ENCODE results near the gene SOCS1. TPM values are rescaled to one million over a fixed set of nuclear protein-coding genes. Genes with fewer than 3 reads are reported as not detected.

SOCS1 gene
- total and polyA plus RNA-seq, 2 experiments from 2014 or later, result 84.7 to 104 TPM

DNA sequence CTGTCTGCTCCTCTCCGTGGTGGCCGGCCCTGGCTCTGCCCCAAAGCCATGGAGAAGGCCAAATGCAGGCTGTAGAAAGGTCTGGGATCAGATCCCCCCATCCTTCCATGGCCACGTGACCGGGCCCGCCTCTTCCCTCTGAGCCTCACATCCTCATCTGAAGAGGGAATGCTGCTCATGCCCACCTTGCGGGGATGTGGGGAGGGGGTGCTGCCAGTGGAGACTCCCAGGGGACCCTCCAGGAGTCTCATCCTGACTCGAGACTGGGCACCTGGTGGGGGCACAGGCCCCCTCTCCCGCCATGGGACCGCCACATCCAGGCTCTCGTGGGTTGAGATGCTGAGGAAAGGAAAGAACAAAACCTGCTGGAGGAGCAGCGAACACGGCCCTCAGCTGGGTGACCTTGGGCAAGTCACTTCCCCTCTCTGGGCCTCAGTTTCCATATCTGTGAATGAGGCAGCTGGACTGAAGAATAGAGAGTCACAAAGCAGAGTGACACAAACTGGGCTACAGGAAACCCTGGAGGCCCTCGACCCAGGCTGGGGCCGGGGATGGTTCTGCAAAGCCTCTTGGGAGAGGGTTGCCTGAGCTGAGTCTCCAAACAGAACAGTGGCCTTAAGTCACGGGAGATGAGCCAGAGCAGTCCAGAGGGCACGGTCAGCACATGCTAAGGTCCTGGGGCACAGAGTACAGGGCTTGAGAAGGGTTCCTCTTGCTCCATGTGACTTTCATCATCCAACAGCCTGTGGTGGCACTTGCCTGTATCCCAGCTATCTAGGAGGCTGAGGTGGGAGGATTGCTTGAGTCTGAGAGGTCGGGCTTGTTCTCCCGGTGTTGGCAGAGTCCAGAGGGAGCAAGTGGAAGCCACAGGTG, 30.1 kb downstream of the SOCS1 start (continued):
- TF ChIP-seq, protein P1, sequence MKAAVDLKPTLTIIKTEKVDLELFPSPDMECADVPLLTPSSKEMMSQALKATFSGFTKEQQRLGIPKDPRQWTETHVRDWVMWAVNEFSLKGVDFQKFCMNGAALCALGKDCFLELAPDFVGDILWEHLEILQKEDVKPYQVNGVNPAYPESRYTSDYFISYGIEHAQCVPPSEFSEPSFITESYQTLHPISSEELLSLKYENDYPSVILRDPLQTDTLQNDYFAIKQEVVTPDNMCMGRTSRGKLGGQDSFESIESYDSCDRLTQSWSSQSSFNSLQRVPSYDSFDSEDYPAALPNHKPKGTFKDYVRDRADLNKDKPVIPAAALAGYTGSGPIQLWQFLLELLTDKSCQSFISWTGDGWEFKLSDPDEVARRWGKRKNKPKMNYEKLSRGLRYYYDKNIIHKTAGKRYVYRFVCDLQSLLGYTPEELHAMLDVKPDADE (IDR thresholded peaks at IDR 0.05), result no peak
- TF ChIP-seq JUNB (IDR thresholded peaks at IDR 0.05; ENCODE audit: unreplicated experiment), result no peak
- no peak for TF ChIP-seq ZNF331 (CRISPR knock-in tag; IDR thresholded peaks at IDR 0.05; ENCODE audit: low read depth)
- TF ChIP-seq ZNF114 (CRISPR knock-in tag; IDR thresholded peaks at IDR 0.05), result no peak

DNA sequence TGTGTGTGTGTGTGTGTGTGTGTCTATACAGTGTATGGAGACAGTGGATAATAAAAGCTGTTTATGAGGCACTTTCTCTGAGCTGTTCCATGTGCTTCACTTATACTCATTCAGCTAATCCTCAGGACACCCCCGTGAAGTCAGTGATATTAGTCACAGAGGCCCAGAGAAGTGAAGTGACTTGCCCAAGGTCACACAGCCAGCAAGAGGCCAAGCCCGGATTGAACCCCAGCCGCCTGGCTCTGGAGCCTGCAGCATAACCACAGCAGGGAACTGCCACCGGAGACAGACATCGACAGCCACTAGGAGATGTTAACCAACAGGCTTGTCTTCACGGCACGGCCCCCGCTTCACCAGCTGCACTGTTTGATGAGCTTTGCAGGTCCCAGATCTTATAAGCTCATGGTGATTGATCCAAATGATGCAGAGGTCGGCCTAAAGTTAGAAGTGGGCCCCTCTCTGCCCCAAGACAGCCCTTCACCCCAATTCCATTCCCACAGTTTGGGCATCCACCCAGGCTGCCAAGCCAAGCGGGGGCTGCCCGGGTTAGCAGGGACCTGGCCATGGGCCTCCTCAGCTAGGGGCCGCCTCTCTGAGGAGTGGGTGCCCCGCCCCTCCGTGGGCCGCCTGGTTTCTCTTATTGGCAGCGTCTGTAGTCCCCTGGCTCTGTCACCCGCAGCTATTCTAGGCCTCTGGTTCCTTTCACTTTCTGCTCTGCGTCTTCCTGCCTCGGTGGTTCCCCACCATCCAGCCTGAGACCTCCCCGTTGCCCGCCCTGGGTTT, 30.9 kb downstream of the SOCS1 start:
- Histone ChIP-seq H3K36me3 (ENCODE audit: insufficient read depth) (no peaks in the 10 kb centered on the region), H2AFZ (no peak overlapping the region), H3K4me2 (no peak overlapping the region), H3K4me3 (no peak overlapping the region), H3K4me1 (ENCODE audit: insufficient read depth) (no peaks in the 10 kb centered on the region), H3K27ac (ENCODE audit: low read depth) (no peak overlapping the region), H4K20me1 (replicated peaks; ENCODE audit: insufficient read depth) (no peaks in the 10 kb centered on the region), H3K27me3 (ENCODE audit: insufficient read depth) (no peaks in the 10 kb centered on the region), H3K79me2 (replicated peaks; ENCODE audit: insufficient read depth) (no peaks in the 10 kb centered on the region), H3F3A (replicated peaks; ENCODE audit: low read depth) (no peaks in the 10 kb centered on the region), H3K9me2 (ENCODE audit: insufficient read depth) (no peaks in the 10 kb centered on the region)
- H3K27ac Mint-ChIP-seq, result no peak overlapping the region
- DNase-seq (ENCODE audit: low spot score) (no peak), ATAC-seq (no peak)
- peaks cover 9% of the 10 kb centered on the region for H3K27me3 Mint-ChIP-seq (ENCODE audit: insufficient read depth, low read depth, poor library complexity)
- no peak overlapping the region for H3K4me3 Mint-ChIP-seq
- peaks cover 1% of the 10 kb centered on the region; the same call in 1 of the 3 replicates for H3K9me3 Mint-ChIP-seq
- no peaks in the 10 kb centered on the region for H3K36me3 Mint-ChIP-seq (ENCODE audit: low read depth)
- peaks cover 2% of the 10 kb centered on the region; the same call in 1 of the 3 replicates for H3K4me1 Mint-ChIP-seq
- TF ChIP-seq, protein P2, sequence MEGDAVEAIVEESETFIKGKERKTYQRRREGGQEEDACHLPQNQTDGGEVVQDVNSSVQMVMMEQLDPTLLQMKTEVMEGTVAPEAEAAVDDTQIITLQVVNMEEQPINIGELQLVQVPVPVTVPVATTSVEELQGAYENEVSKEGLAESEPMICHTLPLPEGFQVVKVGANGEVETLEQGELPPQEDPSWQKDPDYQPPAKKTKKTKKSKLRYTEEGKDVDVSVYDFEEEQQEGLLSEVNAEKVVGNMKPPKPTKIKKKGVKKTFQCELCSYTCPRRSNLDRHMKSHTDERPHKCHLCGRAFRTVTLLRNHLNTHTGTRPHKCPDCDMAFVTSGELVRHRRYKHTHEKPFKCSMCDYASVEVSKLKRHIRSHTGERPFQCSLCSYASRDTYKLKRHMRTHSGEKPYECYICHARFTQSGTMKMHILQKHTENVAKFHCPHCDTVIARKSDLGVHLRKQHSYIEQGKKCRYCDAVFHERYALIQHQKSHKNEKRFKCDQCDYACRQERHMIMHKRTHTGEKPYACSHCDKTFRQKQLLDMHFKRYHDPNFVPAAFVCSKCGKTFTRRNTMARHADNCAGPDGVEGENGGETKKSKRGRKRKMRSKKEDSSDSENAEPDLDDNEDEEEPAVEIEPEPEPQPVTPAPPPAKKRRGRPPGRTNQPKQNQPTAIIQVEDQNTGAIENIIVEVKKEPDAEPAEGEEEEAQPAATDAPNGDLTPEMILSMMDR (conservative IDR thresholded peaks at IDR 0.05; ENCODE audit: low read depth in 2 of 2), result no peak
- no peak for TF ChIP-seq ZNF114 (CRISPR knock-in tag; IDR thresholded peaks at IDR 0.05)
- TF ChIP-seq STAT1 (IDR thresholded peaks at IDR 0.05; ENCODE audit: unreplicated experiment), result no peak
- TF ChIP-seq, protein P3, sequence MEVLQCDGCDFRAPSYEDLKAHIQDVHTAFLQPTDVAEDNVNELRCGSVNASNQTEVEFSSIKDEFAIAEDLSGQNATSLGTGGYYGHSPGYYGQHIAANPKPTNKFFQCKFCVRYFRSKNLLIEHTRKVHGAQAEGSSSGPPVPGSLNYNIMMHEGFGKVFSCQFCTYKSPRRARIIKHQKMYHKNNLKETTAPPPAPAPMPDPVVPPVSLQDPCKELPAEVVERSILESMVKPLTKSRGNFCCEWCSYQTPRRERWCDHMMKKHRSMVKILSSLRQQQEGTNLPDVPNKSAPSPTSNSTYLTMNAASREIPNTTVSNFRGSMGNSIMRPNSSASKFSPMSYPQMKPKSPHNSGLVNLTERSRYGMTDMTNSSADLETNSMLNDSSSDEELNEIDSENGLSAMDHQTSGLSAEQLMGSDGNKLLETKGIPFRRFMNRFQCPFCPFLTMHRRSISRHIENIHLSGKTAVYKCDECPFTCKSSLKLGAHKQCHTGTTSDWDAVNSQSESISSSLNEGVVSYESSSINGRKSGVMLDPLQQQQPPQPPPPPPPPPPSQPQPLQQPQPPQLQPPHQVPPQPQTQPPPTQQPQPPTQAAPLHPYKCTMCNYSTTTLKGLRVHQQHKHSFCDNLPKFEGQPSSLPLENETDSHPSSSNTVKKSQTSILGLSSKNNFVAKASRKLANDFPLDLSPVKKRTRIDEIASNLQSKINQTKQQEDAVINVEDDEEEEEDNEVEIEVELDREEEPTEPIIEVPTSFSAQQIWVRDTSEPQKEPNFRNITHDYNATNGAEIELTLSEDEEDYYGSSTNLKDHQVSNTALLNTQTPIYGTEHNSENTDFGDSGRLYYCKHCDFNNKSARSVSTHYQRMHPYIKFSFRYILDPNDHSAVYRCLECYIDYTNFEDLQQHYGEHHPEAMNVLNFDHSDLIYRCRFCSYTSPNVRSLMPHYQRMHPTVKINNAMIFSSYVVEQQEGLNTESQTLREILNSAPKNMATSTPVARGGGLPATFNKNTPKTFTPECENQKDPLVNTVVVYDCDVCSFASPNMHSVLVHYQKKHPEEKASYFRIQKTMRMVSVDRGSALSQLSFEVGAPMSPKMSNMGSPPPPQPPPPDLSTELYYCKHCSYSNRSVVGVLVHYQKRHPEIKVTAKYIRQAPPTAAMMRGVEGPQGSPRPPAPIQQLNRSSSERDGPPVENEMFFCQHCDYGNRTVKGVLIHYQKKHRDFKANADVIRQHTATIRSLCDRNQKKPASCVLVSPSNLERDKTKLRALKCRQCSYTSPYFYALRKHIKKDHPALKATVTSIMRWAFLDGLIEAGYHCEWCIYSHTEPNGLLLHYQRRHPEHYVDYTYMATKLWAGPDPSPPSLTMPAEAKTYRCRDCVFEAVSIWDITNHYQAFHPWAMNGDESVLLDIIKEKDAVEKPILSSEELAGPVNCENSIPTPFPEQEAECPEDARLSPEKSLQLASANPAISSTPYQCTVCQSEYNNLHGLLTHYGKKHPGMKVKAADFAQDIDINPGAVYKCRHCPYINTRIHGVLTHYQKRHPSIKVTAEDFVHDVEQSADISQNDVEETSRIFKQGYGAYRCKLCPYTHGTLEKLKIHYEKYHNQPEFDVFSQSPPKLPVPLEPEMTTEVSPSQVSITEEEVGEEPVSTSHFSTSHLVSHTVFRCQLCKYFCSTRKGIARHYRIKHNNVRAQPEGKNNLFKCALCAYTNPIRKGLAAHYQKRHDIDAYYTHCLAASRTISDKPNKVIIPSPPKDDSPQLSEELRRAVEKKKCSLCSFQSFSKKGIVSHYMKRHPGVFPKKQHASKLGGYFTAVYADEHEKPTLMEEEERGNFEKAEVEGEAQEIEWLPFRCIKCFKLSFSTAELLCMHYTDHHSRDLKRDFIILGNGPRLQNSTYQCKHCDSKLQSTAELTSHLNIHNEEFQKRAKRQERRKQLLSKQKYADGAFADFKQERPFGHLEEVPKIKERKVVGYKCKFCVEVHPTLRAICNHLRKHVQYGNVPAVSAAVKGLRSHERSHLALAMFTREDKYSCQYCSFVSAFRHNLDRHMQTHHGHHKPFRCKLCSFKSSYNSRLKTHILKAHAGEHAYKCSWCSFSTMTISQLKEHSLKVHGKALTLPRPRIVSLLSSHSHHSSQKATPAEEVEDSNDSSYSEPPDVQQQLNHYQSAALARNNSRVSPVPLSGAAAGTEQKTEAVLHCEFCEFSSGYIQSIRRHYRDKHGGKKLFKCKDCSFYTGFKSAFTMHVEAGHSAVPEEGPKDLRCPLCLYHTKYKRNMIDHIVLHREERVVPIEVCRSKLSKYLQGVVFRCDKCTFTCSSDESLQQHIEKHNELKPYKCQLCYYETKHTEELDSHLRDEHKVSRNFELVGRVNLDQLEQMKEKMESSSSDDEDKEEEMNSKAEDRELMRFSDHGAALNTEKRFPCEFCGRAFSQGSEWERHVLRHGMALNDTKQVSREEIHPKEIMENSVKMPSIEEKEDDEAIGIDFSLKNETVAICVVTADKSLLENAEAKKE (CRISPR knock-in tag; IDR thresholded peaks at IDR 0.05), result no peak
- no peak for TF ChIP-seq ZNF331 (CRISPR knock-in tag; IDR thresholded peaks at IDR 0.05; ENCODE audit: low read depth)
- TF ChIP-seq, protein P1 (IDR thresholded peaks at IDR 0.05), result no peak
- no peak for TF ChIP-seq CREB1 (CRISPR knock-in tag; IDR thresholded peaks at IDR 0.05; ENCODE audit: low read depth)
- TF ChIP-seq POLR2AphosphoS5 (IDR thresholded peaks at IDR 0.05; ENCODE audit: low read depth), result no peak
